Endothelial cell of umbilical vein (primary cell): ENCODE data around the gene LGALSL.

Experiments
- POLR2A ChIP-seq: IDR thresholded peaks from 2 replicates; pipeline ENCODE4 v1.6.1; 2012; ENCODE audit warnings: low read depth, mild to moderate bottlenecking, control low read depth, low read length
- TF ChIP-seq, protein P1 (sequence below), 2 donors: IDR thresholded peaks; 1 replicate in 1 of 2; 2 replicates in 1 of 2; pipeline ENCODE4 v1.5.1; 2011; ENCODE audit warnings: low read length in 2 of 2, mild to moderate bottlenecking in 2 of 2, moderate library complexity in 2 of 2, control low read depth in 1 of 2, inconsistent platforms in 1 of 2, low read depth in 1 of 2; ENCODE audit not compliant: insufficient read depth in 1 of 2; ENCODE audit errors: extremely low read depth in 1 of 2

DNA sequence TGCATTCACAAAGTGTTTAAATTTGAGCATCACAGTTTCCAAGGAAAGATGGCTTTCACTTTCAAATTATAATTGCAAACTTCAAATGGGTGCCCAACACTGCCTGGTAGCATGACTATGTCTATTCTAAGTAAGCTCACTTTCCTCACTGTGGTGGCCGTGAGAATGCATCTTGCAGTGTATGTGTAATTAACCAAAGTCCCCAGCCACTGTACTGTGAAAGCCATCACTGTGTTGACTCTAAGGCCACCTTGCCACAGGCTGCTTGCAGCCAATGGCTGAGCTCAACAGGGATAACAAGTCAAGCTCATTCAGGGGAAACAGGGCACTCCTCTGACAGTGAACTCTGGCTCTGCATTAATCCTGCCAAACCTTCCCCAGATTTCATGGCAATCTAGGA is 43.3 kb upstream of the LGALSL start:
- TF ChIP-seq, protein P1, sequence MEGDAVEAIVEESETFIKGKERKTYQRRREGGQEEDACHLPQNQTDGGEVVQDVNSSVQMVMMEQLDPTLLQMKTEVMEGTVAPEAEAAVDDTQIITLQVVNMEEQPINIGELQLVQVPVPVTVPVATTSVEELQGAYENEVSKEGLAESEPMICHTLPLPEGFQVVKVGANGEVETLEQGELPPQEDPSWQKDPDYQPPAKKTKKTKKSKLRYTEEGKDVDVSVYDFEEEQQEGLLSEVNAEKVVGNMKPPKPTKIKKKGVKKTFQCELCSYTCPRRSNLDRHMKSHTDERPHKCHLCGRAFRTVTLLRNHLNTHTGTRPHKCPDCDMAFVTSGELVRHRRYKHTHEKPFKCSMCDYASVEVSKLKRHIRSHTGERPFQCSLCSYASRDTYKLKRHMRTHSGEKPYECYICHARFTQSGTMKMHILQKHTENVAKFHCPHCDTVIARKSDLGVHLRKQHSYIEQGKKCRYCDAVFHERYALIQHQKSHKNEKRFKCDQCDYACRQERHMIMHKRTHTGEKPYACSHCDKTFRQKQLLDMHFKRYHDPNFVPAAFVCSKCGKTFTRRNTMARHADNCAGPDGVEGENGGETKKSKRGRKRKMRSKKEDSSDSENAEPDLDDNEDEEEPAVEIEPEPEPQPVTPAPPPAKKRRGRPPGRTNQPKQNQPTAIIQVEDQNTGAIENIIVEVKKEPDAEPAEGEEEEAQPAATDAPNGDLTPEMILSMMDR (IDR thresholded peaks at IDR 0.05; ENCODE audit: extremely low read depth in 1 of 2, insufficient read depth in 1 of 2, low read depth in 1 of 2, low read length in 2 of 2) = no peak
- no peak for TF ChIP-seq POLR2A
